Adrenal gland (tissue), 5 donors: ENCODE results near the gene PRR20G.

Experiments
- POLR2A ChIP-seq, 2 donors: fragments of 450-650 bp; IDR thresholded peaks; one replicate each; pipeline ENCODE4 v1.6.1; 2017; ENCODE audit warnings: antibody characterized with exemption in 2 of 2, mild to moderate bottlenecking in 2 of 2, moderate library complexity in 1 of 2
- TF ChIP-seq, protein P1 (sequence below), 6 experiments: fragments of 450-650 bp in 4 of 6; fragments of 200-600 bp in 2 of 6; sonication (generic) in 1 of 6; IDR thresholded peaks; 1 replicate in 5 of 6; 2 replicates in 1 of 6; pipeline versions ENCODE4 v1.5.1 to v1.8.0; 2016 to 2021; ENCODE audit warnings: antibody characterized with exemption in 6 of 6, mild to moderate bottlenecking in 2 of 6, moderate library complexity in 1 of 6
- donor health status: DM: no; HTN: no; CAD: no.

- TF ChIP-seq, protein P1, sequence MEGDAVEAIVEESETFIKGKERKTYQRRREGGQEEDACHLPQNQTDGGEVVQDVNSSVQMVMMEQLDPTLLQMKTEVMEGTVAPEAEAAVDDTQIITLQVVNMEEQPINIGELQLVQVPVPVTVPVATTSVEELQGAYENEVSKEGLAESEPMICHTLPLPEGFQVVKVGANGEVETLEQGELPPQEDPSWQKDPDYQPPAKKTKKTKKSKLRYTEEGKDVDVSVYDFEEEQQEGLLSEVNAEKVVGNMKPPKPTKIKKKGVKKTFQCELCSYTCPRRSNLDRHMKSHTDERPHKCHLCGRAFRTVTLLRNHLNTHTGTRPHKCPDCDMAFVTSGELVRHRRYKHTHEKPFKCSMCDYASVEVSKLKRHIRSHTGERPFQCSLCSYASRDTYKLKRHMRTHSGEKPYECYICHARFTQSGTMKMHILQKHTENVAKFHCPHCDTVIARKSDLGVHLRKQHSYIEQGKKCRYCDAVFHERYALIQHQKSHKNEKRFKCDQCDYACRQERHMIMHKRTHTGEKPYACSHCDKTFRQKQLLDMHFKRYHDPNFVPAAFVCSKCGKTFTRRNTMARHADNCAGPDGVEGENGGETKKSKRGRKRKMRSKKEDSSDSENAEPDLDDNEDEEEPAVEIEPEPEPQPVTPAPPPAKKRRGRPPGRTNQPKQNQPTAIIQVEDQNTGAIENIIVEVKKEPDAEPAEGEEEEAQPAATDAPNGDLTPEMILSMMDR (IDR thresholded peaks at IDR 0.05): no peak
- TF ChIP-seq POLR2A (IDR thresholded peaks at IDR 0.05): no peak
Observed at GRCh38 chr3:127296959-127297358, 9.1 kb upstream of the PRR20G start.
